HepG2 (cell line): ENCODE measurements around the gene MIF4GD. TPM values are rescaled to one million over a fixed set of nuclear protein-coding genes. Genes with fewer than 3 reads are reported as not detected.
A peak's percentile ranks its signal among the peaks of the same experiment; 100 is the strongest.

Experiments
- ATRX ChIP-seq: sonication (generic); formaldehyde crosslinking; IDR thresholded peaks from 2 replicates; pipeline ENCODE4 v1.4.0; 2020; ENCODE audit warnings: missing genetic modification reagents, borderline replicate concordance
- GATA4 ChIP-seq: sonication (generic); IDR thresholded peaks from 2 replicates; pipeline ENCODE4 v1.6.1; 2016; ENCODE audit warnings: antibody characterized with exemption, low read depth, borderline replicate concordance
- GTF3A ChIP-seq: sonication (generic); formaldehyde crosslinking; conservative IDR thresholded peaks from 2 replicates; pipeline ENCODE4 v1.4.0; 2020; ENCODE audit warnings: mild to moderate bottlenecking, missing genetic modification reagents
- KLF15 ChIP-seq: sonication (generic); formaldehyde crosslinking; IDR thresholded peaks from 2 replicates; pipeline ENCODE4 v1.8.1; 2023; ENCODE audit warnings: borderline replicate concordance, mild to moderate bottlenecking, inconsistent platforms, missing genetic modification reagents, mixed read lengths
- MAX ChIP-seq: IDR thresholded peaks from 2 replicates; pipeline ENCODE4 v1.6.1; 2012; ENCODE audit warnings: inconsistent platforms
- NCOA1 ChIP-seq: sonication (generic); formaldehyde crosslinking; IDR thresholded peaks from 2 replicates; pipeline ENCODE4 v1.9.0; 2021; ENCODE audit warnings: missing genetic modification reagents
- NPAS2 ChIP-seq: sonication (generic); formaldehyde crosslinking; IDR thresholded peaks from 2 replicates; pipeline ENCODE4 v1.8.0; 2022; ENCODE audit warnings: mild to moderate bottlenecking, missing genetic modification reagents, borderline replicate concordance
- PLRG1 ChIP-seq: fragments of 450-650 bp; conservative IDR thresholded peaks from 2 replicates; pipeline ENCODE4 v1.6.1; 2016
- POLR2G ChIP-seq: fragments of 200-400 bp; formaldehyde crosslinking; IDR thresholded peaks from 2 replicates; pipeline ENCODE4 v1.6.1; 2018; ENCODE audit warnings: mild to moderate bottlenecking, low read depth, low read length, moderate library complexity
- RBAK ChIP-seq: sonication (generic); formaldehyde crosslinking; IDR thresholded peaks from 2 replicates; pipeline ENCODE4 v1.5.1; 2020; ENCODE audit warnings: mild to moderate bottlenecking, missing genetic modification reagents
- RFXAP ChIP-seq: sonication (generic); formaldehyde crosslinking; IDR thresholded peaks from 2 replicates; pipeline ENCODE4 v1.4.0; 2020; ENCODE audit warnings: missing genetic modification reagents, borderline replicate concordance
- SRF ChIP-seq: IDR thresholded peaks from 2 replicates; pipeline ENCODE4 v1.6.1; 2011; ENCODE audit warnings: mild to moderate bottlenecking, low read depth, low read length, moderate library complexity
- THAP7 ChIP-seq: sonication (generic); formaldehyde crosslinking; IDR thresholded peaks from 2 replicates; pipeline ENCODE4 v1.8.1; 2023; ENCODE audit warnings: mild to moderate bottlenecking, missing genetic modification reagents
- TIGD3 ChIP-seq: sonication (generic); formaldehyde crosslinking; IDR thresholded peaks from 2 replicates; pipeline ENCODE4 v1.5.1; 2020; ENCODE audit warnings: mild to moderate bottlenecking, missing genetic modification reagents, borderline replicate concordance
- ZBTB43 ChIP-seq: sonication (generic); formaldehyde crosslinking; conservative IDR thresholded peaks from 2 replicates; pipeline ENCODE4 v1.4.0; 2020; ENCODE audit warnings: missing genetic modification reagents
- ZNF362 ChIP-seq: sonication (generic); formaldehyde crosslinking; IDR thresholded peaks from 2 replicates; pipeline ENCODE4 v1.4.0; 2020; ENCODE audit warnings: missing genetic modification reagents, mild to moderate bottlenecking, borderline replicate concordance
- ZNF513 ChIP-seq: sonication (generic); formaldehyde crosslinking; conservative IDR thresholded peaks from 2 replicates; pipeline ENCODE4 v1.5.0; 2020; ENCODE audit warnings: missing genetic modification reagents
- ZNF790 ChIP-seq: sonication (generic); formaldehyde crosslinking; IDR thresholded peaks from 2 replicates; pipeline ENCODE4 v1.8.0; 2022; ENCODE audit warnings: missing genetic modification reagents, mild to moderate bottlenecking, borderline replicate concordance
- ZSCAN30 ChIP-seq: sonication (generic); formaldehyde crosslinking; IDR thresholded peaks from 2 replicates; pipeline ENCODE4 v1.5.0; 2020; ENCODE audit warnings: mild to moderate bottlenecking, missing genetic modification reagents
- polyA plus RNA-seq, 8 experiments: library from polyadenylated mRNA; depleted of rRNA in 3 of 8; stranded (reverse) in 7 of 8; unstranded in 1 of 8; fragments of >200 nt; fragmentation: Illumina TruSeq in 4 of 8; extraction: Trizol in 4 of 8; gene quantifications; 2 replicates each; pipeline versions ENCODE4 v1.2.1 to v1.2.3, GENCODE V29; 2011 to 2016; ENCODE audit warnings: low read depth in 4 of 8, missing spikeins in 1 of 8, mixed read lengths in 1 of 8; ENCODE audit not compliant: insufficient read depth in 1 of 8
- total RNA-seq, 5 experiments: library from RNA; depleted of rRNA; stranded (reverse); fragments of >200 nt; fragmentation: Illumina TruSeq; extraction: Trizol; gene quantifications; 2 replicates each; pipeline ENCODE4 v1.2.3, GENCODE V29; 2016; ENCODE audit warnings: low read depth in 1 of 5
- TF ChIP-seq, protein P1 (sequence below): sonication (generic); formaldehyde crosslinking; IDR thresholded peaks from 2 replicates; pipeline ENCODE4 v1.4.0; 2020; ENCODE audit warnings: missing genetic modification reagents

Gene MIF4GD
- total and polyA plus RNA-seq, 2 of the 13 experiments (the other 11 are each of a cell fraction or from before 2014, with no cell fraction given): 14.0 to 28.0 TPM

DNA sequence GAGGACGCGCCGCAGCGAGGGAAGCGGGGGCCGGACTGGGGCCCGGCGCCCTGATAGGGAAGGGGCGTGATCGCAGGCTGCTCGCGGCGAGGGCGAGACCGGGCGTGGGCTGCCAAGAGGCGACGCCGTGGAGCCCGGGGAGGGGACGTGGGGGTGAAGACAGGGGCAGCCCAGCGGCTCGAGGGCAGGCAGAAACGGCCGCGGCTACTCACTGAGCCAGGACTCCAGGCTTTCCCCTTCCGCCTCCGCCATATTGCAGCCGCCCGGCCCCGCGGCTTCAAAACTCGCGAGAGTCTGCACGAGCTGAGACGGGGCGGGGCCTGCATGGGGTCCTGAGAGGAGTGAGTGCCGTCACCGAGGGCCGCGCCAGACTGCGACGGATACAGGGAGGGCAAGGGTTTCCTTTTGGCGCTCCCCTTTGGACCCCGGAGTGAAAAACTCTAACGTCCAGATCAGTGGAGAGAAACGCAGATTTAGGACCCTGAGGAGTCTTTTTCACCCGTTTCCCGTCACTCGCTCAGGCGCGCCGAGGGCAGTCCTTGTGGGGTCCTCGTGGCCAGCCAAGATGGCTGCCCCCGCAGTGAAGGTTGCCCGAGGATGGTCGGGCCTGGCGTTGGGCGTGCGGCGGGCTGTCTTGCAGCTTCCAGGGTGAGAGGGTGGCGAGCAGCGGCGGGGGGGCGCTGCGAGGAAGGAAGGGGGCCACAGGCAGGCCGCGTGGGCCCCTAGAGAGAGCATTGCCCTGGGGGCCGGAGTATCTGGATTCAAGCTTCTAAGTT, 9.5 kb downstream of the MIF4GD start, which contains the start of the genes GGA3 and MRPS7 (continued):
- TF ChIP-seq POLR2G: peak; percentile 97
- peak; percentile 67; the same call in 1 of the 2 replicates for TF ChIP-seq TIGD3 (CRISPR knock-in tag)
- TF ChIP-seq MAX: peak; percentile 69; the same call in 1 of the 2 replicates
- TF ChIP-seq ZNF513 (CRISPR knock-in tag): no peak; the same call in 1 of the 2 replicates
- no peak for TF ChIP-seq SRF
- TF ChIP-seq ZNF790: peak; percentile 83; the same call in 1 of the 2 replicates
- peak; percentile 77 for TF ChIP-seq RFXAP (CRISPR knock-in tag)
- TF ChIP-seq ZSCAN30 (CRISPR knock-in tag): no peak
- no peak; the same call in 1 of the 2 replicates for TF ChIP-seq RBAK
- TF ChIP-seq ZNF362 (CRISPR knock-in tag): no peak; the same call in 1 of the 2 replicates
- no peak for TF ChIP-seq PLRG1
- TF ChIP-seq THAP7 (CRISPR knock-in tag): peak; percentile 70; the same call in 1 of the 2 replicates
- TF ChIP-seq, protein P1, sequence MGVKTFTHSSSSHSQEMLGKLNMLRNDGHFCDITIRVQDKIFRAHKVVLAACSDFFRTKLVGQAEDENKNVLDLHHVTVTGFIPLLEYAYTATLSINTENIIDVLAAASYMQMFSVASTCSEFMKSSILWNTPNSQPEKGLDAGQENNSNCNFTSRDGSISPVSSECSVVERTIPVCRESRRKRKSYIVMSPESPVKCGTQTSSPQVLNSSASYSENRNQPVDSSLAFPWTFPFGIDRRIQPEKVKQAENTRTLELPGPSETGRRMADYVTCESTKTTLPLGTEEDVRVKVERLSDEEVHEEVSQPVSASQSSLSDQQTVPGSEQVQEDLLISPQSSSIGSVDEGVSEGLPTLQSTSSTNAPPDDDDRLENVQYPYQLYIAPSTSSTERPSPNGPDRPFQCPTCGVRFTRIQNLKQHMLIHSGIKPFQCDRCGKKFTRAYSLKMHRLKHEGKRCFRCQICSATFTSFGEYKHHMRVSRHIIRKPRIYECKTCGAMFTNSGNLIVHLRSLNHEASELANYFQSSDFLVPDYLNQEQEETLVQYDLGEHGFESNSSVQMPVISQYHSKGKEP (CRISPR knock-in tag): no peak; the same call in 1 of the 2 replicates
- no peak; the same call in 1 of the 2 replicates for TF ChIP-seq GATA4
- no peak for TF ChIP-seq ATRX
- no peak for TF ChIP-seq NPAS2
- no peak for TF ChIP-seq GTF3A
- TF ChIP-seq KLF15: 0 out of 2 replicates have a peak, but pooled peaks have one; percentile 6
- peak; percentile 2; the same call in 1 of the 2 replicates for TF ChIP-seq NCOA1 (CRISPR knock-in tag)
- TF ChIP-seq ZBTB43 (CRISPR knock-in tag): no peak
